GM12801 (cell line): Measurements from ENCODE around the gene SLC25A34.

Experiments used
- CTCF ChIP-seq: IDR thresholded peaks from one replicate; pipeline ENCODE4 v1.5.1; 2011; ENCODE audit warnings: control low read depth; ENCODE audit not compliant: insufficient read length; ENCODE audit errors: extremely low read depth

The SLC25A34 gene

GRCh38 chr1:15706751-15707150, 29.3 kb upstream of the SLC25A34 start:
- TF ChIP-seq CTCF = no peak

- TF ChIP-seq CTCF = no peak
Measured at GRCh38 chr1:15707239-15707925, 28.7 kb upstream of the SLC25A34 start.

GRCh38 chr1:15708486-15709137, 27.4 kb upstream of the SLC25A34 start:
- TF ChIP-seq CTCF = no peak

- no peak for TF ChIP-seq CTCF
Measured at GRCh38 chr1:15709226-15709625, 26.8 kb upstream of the SLC25A34 start.

- TF ChIP-seq CTCF = no peak
Measured at GRCh38 chr1:15712168-15712567, 23.9 kb upstream of the SLC25A34 start.

- no peak for TF ChIP-seq CTCF
Measured at GRCh38 chr1:15714406-15715136, 21.5 kb upstream of the SLC25A34 start.

GRCh38 chr1:15717418-15718125, 18.5 kb upstream of the SLC25A34 start:
- no peak for TF ChIP-seq CTCF
